NCI-H1436 (cell line): ENCODE data around the gene AQP5.

Experiments used
- DNase-seq: peaks from one replicate; lab custom pipeline; 2025; lab: John Stamatoyannopoulos, UW

AQP5 gene

DNA sequence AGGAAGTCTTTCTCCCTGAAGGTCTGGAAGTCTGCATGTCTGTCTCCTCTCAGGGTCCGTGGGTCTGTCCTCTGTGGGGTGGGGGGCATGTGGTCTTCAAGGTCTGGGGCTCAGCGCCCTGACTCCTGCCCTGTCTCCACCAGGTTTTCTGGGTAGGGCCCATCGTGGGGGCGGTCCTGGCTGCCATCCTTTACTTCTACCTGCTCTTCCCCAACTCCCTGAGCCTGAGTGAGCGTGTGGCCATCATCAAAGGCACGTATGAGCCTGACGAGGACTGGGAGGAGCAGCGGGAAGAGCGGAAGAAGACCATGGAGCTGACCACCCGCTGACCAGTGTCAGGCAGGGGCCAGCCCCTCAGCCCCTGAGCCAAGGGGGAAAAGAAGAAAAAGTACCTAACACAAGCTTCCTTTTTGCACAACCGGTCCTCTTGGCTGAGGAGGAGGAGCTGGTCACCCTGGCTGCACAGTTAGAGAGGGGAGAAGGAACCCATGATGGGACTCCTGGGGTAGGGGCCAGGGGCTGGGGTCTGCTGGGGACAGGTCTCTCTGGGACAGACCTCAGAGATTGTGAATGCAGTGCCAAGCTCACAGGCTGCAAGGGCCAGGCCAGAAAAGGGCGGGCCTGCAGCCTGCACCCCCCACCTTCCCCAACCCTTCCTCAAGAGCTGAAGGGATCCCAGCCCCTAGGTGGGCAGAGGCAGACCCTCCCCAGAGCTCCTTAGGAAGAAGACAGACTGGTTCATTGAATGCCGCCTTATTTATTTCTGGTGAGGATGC is 3.4 kb downstream of the AQP5 start:
- no peak for DNase-seq

DNA sequence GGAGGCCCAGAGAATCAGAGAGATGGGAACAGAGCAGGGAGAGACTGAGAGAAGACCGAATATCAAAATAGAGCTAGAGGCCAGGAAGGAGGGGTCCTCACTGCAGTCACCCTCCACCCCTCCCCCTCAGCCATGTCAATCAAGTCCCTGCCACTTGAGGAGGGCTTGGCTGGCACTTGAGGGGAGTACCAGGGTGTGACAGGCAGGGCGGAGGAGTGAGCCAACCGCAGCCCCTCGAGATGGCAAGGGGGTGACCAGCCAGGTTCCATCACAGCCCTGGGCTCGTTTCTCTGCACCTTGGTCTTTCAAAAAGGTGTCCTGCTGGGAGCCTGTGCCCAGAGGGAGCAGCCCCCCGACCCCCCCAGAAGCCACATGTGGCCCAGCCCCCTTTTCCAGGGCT is 4.2 kb downstream of the AQP5 start:
- DNase-seq: no peak

DNA sequence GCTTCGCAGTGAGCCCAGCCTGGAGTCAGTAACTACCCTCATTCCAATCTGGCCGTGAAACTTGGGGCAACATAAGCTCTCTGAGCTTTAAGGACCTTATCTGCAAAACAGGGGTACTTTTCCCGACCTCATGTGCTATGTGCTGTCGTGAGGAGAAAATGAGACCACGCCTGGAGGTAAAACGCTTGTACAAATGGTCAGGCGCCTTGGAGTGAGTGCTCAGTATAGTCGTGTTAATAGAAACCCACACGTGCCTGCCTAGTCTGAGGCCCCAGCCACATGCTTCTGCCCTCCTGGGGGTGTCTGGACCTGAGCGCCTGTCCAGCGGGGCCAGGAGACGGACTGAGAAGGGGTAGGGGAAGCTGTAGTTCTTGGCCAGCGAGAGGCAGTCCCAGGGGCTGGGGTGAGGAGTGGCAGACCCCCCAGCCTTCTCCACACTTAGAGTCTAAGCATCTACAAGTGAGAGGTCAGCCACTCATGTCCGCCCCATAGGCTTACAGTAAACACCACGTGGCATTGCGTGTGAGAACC is 4.9 kb downstream of the AQP5 start:
- no peak for DNase-seq

DNA sequence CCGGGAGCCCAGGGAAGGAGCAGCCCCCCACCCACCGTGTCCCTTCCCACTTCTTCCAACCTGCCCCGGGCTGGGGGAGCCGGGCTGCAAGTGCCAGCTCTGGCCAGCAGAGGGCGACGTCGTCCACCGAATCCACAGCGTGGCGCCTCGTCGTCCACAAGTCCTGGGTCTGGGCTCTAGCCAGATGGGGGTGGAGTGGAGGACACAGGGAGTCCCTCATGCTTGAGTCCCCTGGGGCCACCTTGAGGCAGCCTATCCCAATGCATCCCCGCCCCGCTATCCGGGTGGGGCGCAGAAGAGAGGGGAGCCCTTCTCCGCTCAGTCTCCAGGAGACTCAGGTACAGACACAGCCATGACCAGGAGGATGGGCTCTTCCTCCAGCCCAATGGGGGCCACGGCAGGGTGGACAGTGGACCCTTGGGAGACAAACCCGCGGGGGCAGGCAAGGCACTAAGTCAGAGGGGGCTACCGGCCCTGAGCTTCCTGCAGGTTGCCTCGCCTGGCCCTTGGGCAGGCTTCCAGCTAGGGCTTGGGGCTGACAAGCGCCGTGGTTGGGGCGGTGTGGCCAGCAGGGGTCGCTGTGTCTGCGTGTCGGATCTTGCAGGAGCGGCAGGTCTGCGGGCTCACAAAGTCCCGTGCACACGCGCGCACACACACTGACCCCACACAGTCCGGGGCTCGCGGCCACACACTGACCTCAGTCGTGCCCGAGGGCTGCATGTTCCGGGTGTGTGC is 5.5 kb downstream of the AQP5 start:
- peak; percentile 83 for DNase-seq

DNA sequence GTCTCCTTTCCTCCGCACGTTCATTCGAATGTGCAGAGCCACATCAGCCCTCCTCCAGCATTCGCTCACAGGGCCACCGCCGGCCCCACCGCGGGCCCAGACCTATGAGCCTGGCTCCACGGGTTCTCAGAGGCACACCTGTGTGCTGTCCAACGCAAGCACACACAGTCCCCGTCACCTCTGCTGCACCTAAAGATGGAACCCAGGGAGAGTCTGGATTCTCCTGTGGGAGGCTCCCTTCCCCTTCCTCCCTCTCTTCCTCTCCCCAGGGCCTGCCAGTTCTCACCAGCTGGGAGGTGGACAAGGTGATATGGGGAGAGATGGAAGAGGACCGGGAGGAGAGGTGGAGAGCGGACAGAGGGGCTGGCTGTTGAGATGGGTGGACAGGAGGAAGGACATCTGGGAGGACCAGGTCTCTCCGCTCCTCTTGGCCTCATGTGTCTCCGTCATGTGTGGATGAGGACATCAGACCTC is 6.1 kb downstream of the AQP5 start:
- DNase-seq: no peak

DNA sequence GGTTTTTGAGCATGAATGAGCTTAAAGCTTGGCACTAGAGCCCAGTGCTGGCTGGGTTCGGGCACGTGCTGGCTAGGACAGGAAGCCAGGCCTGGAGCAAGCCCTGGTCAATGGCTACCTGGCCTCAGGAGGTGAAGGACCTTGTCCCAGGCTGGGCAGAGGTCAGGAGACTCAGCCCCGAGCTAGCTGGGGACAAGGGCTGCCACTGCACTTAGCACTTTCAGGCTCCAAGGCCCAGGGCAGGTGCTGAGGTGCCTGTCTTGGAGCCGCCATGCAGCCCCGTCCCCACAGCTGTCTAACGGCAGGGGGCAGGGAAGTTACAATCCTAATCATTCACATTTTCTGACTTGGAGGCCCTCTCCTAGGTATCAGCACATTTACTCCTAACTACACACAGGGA is 6.8 kb downstream of the AQP5 start:
- no peak for DNase-seq

DNA sequence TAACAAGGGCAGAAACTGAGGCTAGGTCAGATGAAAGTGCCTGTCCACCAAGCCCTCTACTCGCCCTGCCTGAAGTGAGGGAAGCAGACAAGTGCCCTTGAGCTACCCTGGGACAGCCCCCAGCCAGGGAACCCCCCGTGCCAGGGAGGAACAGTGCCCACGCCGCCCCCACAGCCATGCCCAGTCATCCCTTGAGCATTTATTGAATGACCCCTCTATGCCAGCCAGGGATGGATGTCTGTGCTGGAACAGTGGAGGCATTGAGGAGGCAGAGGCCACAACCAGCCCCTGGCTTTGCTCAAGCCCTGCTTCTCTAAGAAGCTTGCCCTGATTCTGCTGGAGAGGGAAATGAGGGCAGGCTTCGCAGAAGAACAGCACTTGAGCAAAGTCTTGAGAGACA is 7.4 kb downstream of the AQP5 start:
- DNase-seq: no peak

DNA sequence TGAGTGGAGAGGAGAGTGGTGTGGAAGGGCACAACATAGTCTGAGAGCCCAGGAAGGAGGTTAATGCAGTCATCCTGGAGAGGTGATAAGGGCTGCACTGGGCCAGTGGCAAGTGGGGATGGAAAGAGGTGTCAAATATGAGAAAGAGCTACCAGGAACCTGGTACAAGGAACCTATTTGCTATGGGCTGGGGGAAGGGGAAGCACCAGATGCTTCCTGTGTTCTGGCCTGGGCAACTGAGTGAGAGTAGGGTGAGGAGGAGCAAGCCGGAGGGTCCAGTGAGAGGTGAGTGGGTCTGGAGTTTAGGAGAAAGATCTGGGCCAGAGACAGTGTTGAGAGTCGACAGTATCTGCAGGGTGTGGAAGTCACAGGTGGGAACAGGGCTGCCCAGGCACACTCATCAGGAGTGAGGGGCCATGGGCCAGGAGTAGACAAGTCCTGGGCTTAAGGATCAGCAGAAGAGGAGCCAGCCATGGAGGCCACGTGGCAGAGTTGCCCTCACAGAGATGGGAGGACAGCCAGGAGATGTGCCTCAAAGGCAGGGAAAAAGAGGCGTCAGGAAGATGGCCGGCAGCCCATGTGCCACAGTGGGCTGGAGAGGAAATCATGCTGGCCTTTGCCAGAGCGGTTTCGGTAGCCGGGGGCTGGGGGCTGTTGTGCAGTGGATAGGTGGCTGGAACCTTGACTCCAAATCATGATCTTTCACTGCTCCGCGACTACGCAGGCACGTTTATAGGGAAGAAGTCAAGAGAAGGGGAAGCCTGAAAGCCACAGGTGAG is 8.2 kb downstream of the AQP5 start:
- no peak for DNase-seq

DNA sequence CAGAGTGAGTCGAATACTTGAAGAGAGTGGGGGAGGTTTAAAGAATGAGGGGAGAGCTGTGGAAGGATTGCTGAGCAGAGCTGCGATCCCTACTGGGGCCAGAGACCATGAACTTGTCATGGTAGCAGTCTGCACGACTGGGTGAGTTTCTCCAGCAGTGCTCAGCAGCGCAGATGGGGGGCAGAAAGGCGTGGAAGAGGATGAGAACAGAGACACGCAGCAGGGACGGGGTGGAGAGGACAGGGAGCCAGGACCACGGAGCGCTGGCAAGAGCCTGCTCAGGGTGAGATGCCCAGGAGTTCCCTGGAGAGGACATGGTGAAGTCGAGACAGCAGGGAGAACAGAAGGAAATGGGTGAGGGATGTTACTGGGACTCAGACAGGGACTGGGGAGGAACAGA is 9.0 kb downstream of the AQP5 start:
- DNase-seq: no peak

DNA sequence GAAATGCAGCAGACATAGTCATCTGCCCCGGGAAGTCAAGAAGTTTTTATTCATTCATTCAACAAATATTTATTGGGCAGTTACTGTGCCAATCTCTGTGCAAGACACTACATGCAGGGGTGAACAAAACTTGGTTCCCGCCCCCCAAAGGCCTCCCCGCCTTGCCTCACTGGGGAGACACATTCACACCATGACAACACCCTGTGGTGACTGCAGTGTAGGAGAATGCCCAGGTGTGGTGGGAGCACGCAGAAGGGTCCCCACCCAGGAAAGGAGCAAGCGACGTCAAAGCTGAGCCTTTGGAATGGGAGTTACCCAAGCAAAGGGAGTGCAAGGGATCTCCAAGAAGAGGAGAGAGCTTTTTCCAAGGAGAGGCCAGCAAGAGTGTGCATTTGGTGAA is 9.5 kb downstream of the AQP5 start:
- DNase-seq: no peak

DNA sequence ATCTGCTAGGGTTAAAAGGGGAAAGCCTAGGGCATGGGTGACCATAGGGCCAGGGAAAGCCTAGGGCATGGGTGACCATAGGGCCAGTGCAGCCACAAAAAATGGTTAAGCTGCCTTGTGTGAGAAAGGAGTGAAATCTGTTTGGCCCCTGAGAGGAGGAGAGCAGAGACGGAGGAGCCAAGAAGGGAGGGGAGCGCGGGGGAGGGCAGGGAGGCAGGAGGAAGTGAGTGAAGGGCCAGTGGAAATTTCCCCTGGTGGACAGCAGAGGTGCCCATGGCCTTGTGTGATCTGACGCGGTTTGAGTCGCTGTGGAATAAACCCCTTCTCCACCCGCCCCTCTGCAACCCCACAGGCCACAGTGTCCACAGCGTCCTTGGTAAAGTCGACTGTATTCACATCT is 10.5 kb downstream of the AQP5 start:
- no peak for DNase-seq

DNA sequence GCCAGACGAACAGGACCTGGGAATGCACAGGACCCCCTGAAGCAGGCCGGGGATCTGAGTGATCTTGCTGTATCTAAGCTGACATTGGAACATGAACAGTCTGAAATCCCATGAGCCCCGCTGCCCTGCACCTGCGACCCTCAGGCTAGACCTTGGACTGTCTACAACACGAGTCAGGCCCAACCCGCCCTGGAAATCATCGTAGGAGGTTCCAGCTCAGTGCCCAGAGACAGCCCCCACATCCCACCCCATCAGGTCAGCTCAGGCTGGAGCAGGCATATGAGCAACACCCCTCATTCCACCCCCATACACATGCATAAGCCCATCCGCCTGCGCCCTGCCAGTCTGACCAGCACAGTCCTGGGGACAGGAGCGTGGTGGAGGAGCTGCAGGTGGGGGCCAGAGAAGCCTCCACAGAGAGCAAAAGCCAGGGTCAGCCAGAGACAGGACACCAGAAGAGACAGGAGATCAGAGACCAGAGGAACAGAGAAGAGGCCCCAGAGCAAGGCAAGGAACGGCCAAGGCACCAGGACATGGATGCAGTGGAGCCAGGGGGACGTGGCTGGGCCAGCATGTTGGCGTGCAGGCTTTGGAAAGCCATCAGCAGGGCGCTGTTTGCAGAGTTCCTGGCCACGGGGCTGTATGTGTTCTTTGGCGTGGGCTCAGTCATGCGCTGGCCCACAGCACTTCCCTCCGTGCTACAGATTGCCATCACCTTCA is 11.1 kb downstream of the AQP5 start, which contains the start of gene AQP6:
AQP6 (plus strand) TSS at position 307 of the 720 bp plus-strand sequence; CDS start at position 534, 227 bp downstream.
- no peak for DNase-seq

DNA sequence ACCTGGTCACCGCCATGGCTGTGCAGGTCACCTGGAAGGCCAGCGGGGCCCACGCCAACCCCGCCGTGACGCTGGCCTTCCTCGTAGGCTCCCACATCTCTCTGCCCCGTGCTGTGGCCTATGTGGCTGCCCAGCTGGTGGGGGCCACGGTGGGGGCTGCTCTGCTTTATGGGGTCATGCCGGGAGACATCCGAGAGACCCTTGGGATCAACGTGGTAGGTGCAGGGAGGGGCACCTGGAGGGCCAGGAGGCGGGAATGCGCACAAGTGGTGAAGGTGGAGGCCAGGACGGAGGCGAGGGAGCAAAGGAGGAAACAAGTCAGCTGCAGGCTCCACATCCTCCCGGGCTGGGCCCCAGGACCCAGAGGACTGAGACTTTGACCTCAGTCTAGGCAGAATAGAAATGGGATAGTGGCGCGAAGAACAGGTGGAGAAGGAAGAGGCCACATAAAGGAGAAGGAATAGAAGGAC is 11.7 kb downstream of the AQP5 start:
- DNase-seq: no peak

DNA sequence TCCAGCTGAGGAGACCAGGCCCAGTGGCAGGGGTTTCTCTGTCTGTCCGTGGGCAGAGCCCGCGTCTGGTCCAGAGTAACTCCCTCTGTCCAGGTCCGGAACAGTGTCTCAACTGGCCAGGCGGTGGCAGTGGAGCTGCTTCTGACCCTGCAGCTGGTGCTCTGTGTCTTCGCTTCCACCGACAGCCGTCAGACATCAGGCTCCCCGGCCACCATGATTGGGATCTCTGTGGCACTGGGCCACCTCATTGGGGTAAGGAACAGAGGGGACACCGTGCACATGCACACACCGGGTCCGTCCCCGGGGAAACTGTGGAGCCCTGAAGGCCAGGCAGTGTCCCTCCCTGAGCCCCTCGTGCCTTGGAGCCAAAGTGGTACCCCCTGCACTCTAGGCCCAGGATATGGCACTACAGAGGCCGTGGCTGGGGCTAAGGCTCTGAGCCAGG is 12.6 kb downstream of the AQP5 start:
- DNase-seq: no peak

DNA sequence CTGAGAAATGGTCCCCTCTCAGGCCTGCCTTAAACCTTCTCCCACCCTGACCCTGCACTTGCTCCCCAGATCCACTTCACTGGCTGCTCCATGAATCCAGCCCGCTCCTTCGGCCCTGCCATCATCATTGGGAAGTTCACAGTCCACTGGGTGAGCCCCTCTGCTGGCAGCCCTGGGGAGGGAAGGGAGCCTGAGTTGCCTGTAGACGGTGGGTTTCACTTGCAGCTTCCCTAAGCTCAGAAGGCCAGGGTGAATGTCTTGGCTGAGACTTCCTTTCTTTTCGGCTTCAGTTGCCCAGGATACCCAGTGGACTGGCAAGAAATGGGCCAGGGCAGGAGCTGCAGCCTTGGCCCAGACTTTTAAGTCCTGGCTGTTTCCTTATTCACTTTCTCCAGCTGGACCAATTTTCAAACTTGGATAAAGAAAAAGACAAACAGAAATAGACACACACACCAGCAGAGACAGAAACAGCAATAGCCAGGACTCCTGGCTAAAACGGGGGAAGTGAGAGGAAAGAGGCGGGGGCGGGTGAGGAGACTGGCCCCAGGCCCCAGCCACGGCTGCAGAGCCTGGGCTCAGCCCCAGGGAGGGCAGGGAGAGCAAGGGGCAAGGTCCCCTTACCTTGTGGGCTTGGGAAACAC is 13.1 kb downstream of the AQP5 start:
- DNase-seq: no peak

DNA sequence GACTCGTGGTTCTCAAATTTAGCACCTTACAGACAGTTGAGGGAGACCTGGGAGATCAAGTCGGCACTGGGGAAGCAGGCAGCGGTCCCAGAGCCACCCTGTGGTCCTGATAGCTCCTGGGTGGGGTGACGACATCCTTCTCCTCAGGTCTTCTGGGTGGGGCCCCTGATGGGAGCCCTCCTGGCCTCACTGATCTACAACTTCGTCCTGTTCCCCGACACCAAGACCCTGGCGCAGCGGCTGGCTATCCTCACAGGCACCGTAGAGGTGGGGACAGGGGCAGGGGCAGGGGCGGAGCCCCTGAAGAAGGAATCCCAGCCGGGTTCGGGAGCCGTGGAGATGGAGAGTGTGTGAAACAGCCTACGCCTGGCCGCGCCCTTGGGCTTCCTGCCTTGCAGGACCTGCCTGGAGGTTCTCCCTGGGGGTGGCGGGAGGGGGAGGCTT is 13.7 kb downstream of the AQP5 start:
- DNase-seq: no peak

DNA sequence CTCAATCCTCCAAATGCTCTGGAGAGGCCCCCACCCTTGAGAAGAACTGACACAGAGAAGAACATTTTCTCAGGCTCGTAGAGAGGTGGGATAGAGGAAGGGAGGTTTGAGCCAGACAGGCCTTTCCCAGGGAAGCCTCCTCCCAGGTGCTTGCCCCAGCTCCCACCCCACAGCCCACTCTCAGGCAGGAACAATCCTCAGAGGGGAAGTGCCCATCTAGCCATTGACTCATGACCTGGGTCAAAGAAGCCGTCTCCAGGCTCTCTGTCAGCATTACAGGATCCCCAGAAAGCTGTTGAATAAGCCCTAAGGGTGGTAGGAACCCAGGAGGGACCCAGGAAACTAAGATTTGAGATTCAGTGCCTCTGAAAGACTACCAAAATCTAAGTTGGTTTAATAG is 14.9 kb downstream of the AQP5 start:
- DNase-seq: no peak

DNA sequence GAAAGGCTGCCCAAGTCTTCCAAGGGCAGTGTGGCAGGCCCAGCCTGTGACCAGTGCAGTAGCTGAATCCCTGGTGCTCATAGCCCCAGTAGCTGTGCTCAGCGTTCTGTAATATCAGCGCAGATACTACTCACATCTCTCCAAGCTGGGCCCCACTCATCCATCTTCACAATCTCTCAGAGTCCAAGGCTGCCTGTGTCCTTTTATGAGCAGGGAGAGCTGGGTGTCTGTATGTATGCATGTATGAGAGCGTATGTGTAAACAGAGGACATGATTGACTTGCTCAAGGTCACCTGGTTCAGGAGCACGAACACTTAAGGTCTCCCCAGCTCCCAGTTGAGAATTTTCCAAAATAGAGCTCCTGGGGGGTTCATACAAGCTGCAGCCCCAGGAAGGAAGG is 16.5 kb downstream of the AQP5 start:
- DNase-seq: no peak

DNA sequence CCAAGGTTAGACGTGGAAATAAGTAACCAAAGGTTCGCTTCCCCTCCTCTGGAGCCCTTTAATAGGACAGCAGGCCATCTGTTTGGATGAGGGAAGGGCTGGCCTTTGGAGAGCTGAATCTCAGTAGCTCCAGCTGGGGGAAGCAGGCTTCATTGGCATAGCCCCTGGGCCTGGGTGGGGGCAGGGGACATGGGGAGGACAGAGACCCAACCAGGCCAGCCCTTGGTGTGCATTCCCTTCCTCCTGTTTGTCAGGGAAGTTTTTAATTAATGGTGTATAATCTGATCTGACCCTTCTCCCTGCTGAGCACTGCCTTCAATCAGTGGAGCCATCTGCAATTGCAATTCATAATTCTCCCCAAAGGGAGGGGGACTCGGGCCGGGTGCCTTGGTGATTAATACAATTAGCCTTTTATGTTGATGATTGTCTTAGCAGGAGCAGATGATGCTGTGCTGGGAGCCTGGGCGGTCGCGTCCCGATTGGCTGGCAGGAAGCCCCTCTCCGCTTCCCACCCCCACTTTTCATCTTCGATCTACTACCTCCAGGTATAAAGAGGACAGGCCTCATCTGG is 17.4 kb downstream of the AQP5 start:
- no peak for DNase-seq

DNA sequence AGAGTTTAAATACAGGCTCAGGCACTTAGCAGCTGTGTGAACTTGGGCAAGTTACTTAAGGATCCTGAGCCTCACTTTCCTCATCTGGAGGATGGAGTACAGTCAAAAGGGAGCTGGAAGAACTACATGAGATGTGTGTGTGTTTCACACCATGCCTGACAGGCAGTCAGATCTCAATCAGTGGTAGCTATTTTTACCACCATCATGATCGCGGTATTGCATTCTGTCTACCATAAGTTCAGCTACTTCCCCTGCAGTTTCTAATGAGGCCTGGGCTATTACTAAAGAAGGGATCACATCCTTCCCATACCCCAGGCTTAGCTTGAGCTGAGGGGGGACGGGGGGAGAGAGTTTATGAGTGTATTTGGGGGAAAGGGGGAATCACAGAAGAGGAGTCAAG is 18.1 kb downstream of the AQP5 start:
- DNase-seq: no peak
